Liver (tissue), 9 donors: ENCODE data around the gene PITPNC1. TPM values are rescaled to one million over a fixed set of nuclear protein-coding genes. Genes with fewer than 3 reads are reported as not detected.
"Not testable (repeated sequence)": the region's sequence is repeated elsewhere in the genome, so short reads cannot be mapped to it uniquely, and the experiment has no call there.

Experiments used
- DNase-seq: peaks from one replicate; pipeline ENCODE4 v3.0.0-alpha.2; 2017; ENCODE audit warnings: low spot score
- H3K27ac ChIP-seq, 2 donors: one replicate each; pipeline ENCODE4 v1.7.0; 2013; ENCODE audit warnings: inconsistent platforms in 2 of 2, low read length in 2 of 2, control low read depth in 1 of 2, low read depth in 1 of 2, mild to moderate bottlenecking in 1 of 2
- H3K27me3 ChIP-seq, 4 donors: one replicate each; pipeline versions ENCODE4 v1.6.1 to v1.7.0; 2013; ENCODE audit warnings: low read length in 3 of 4, inconsistent platforms in 1 of 4, mild to moderate bottlenecking in 1 of 4, moderate library complexity in 1 of 4; ENCODE audit not compliant: control insufficient read depth in 4 of 4, insufficient read depth in 4 of 4
- H3K36me3 ChIP-seq, 4 donors: one replicate each; pipeline versions ENCODE4 v1.6.1 to v1.7.0; 2013; ENCODE audit warnings: low read length in 3 of 4, mild to moderate bottlenecking in 3 of 4, low read depth in 1 of 4, moderate library complexity in 1 of 4; ENCODE audit not compliant: control insufficient read depth in 4 of 4, insufficient read depth in 3 of 4
- H3K4me1 ChIP-seq, 4 donors: one replicate each; pipeline versions ENCODE4 v1.6.1 to v1.7.0; 2013; ENCODE audit warnings: low read length in 3 of 4, mild to moderate bottlenecking in 3 of 4, moderate library complexity in 1 of 4; ENCODE audit not compliant: control insufficient read depth in 4 of 4, insufficient read depth in 4 of 4
- H3K4me3 ChIP-seq, 3 donors: one replicate each; pipeline versions ENCODE4 v1.6.1 to v1.7.0; 2013; ENCODE audit warnings: low read length in 3 of 3, control low read depth in 1 of 3, low read depth in 1 of 3, mild to moderate bottlenecking in 1 of 3
- H3K9ac ChIP-seq, 2 donors: one replicate each; pipeline ENCODE4 v1.7.0; 2013; ENCODE audit warnings: low read length in 2 of 2, mild to moderate bottlenecking in 2 of 2, moderate library complexity in 2 of 2, control low read depth in 1 of 2, low read depth in 1 of 2
- H3K9me3 ChIP-seq, 4 donors: one replicate each; pipeline versions ENCODE4 v1.6.1 to v1.7.0; 2013; ENCODE audit warnings: low read length in 3 of 4; ENCODE audit not compliant: control insufficient read depth in 4 of 4
- ATF3 ChIP-seq: IDR thresholded peaks from 2 replicates; pipeline ENCODE4 v1.6.1; 2016; ENCODE audit warnings: antibody characterized with exemption
- CTCF ChIP-seq: fragments of 150-350 bp; IDR thresholded peaks from 2 replicates; pipeline ENCODE4 v1.5.1; 2017; ENCODE audit warnings: improper control_type of control experiment, low read depth, low read length; ENCODE audit not compliant: missing input control
- EGR1 ChIP-seq, 2 donors: IDR thresholded peaks; 2 replicates each; pipeline ENCODE4 v1.6.1; 2016 to 2018; ENCODE audit warnings: antibody characterized with exemption in 2 of 2, low read depth in 2 of 2
- FOXA1 ChIP-seq: IDR thresholded peaks from 2 replicates; pipeline ENCODE4 v1.6.1; 2016; ENCODE audit warnings: antibody characterized with exemption
- FOXA2 ChIP-seq: IDR thresholded peaks from 2 replicates; pipeline ENCODE4 v1.6.1; 2016; ENCODE audit warnings: antibody characterized with exemption
- GABPA ChIP-seq, 2 donors: IDR thresholded peaks in 1 of 2; conservative IDR thresholded peaks in 1 of 2; 2 replicates each; pipeline ENCODE4 v1.6.1; 2016; ENCODE audit warnings: antibody characterized with exemption in 2 of 2, mild to moderate bottlenecking in 1 of 2, moderate library complexity in 1 of 2
- HNF4A ChIP-seq, 2 donors: conservative IDR thresholded peaks; 2 replicates each; pipeline ENCODE4 v1.6.1; 2016; ENCODE audit warnings: antibody characterized with exemption in 2 of 2, mild to moderate bottlenecking in 2 of 2
- HNF4G ChIP-seq: IDR thresholded peaks from 2 replicates; pipeline ENCODE4 v1.6.1; 2016; ENCODE audit warnings: antibody characterized with exemption
- JUND ChIP-seq, 2 donors: IDR thresholded peaks; 2 replicates each; pipeline ENCODE4 v1.6.1; 2016; ENCODE audit warnings: antibody characterized with exemption in 2 of 2
- MAX ChIP-seq: IDR thresholded peaks from 2 replicates; pipeline ENCODE4 v1.6.1; 2016; ENCODE audit warnings: antibody characterized with exemption
- NR2F2 ChIP-seq: IDR thresholded peaks from 2 replicates; pipeline ENCODE4 v1.6.1; 2016; ENCODE audit warnings: antibody characterized with exemption
- RAD21 ChIP-seq, 2 donors: IDR thresholded peaks; 2 replicates each; pipeline ENCODE4 v1.6.1; 2016; ENCODE audit warnings: antibody characterized with exemption in 2 of 2, mild to moderate bottlenecking in 2 of 2
- REST ChIP-seq: IDR thresholded peaks from 2 replicates; pipeline ENCODE4 v1.6.1; 2016; ENCODE audit warnings: antibody characterized with exemption, mild to moderate bottlenecking
- RXRA ChIP-seq, 2 donors: IDR thresholded peaks; 2 replicates each; pipeline ENCODE4 v1.6.1; 2017 to 2018; ENCODE audit warnings: antibody characterized with exemption in 2 of 2, mild to moderate bottlenecking in 1 of 2
- SP1 ChIP-seq: IDR thresholded peaks from 2 replicates; pipeline ENCODE4 v1.6.1; 2018; ENCODE audit warnings: antibody characterized with exemption, mild to moderate bottlenecking
- TAF1 ChIP-seq: conservative IDR thresholded peaks from 2 replicates; pipeline ENCODE4 v1.6.1; 2016; ENCODE audit warnings: antibody characterized with exemption, mild to moderate bottlenecking
- YY1 ChIP-seq: IDR thresholded peaks from 2 replicates; pipeline ENCODE4 v1.6.1; 2016; ENCODE audit warnings: antibody characterized with exemption, mild to moderate bottlenecking
- ZBTB33 ChIP-seq: IDR thresholded peaks from 2 replicates; pipeline ENCODE4 v1.6.1; 2016; ENCODE audit warnings: antibody characterized with exemption
- WGBS: extraction: QIAGEN DNeasy Blood & Tissue Kit; methylation state at CpG from one replicate; pipeline ENCODE4 v1.1.7; 2013; 5-methylcytosine and 5-hydroxymethylcytosine counted together
- polyA plus RNA-seq, 2 donors: library from polyadenylated mRNA; stranded (reverse) in 1 of 2; unstranded in 1 of 2; fragments of 200-250 nt in 1 of 2; fragments of >200 nt in 1 of 2; fragmentation: Nextera tagmentation in 1 of 2; extraction: Ambion mirVana in 1 of 2; gene quantifications; one replicate each; pipeline versions ENCODE4 v1.2.1 to v1.2.3, GENCODE V29; 2013 to 2015
- total RNA-seq, 2 donors: library from RNA; depleted of rRNA; stranded (reverse); fragments of >200 nt; gene quantifications; one replicate each; pipeline ENCODE4 v1.2.3, GENCODE V29; 2014
- donor health status: healthy.
- donor health status: healthy.
- donor health status: healthy.
- donor health status: healthy.
- donor health status: healthy.

The PITPNC1 gene
- total and polyA plus RNA-seq, 4 donors = 2.3 to 10.2 (median 5.7) TPM

- no peak overlapping the region for H3K4me3 ChIP-seq
- no peak for DNase-seq
- H3K27ac ChIP-seq = no peak overlapping the region
- peaks cover 0 to 2% (median 0%) of the 10 kb centered on the region in 4 donors for H3K36me3 ChIP-seq
- H3K9ac ChIP-seq = no peak overlapping the region
- no peaks in the 10 kb centered on the region for H3K4me1 ChIP-seq
- H3K27me3 ChIP-seq = no peaks in the 10 kb centered on the region
- no peak for TF ChIP-seq RXRA (IDR thresholded peaks at IDR 0.05)
- TF ChIP-seq RAD21 (IDR thresholded peaks at IDR 0.05) = no peak
- TF ChIP-seq YY1 = no peak
- no peak for TF ChIP-seq ATF3
- no peak for TF ChIP-seq ZBTB33
- TF ChIP-seq FOXA1 = no peak
- no peak for TF ChIP-seq TAF1
- TF ChIP-seq HNF4G = no peak
- TF ChIP-seq HNF4A (conservative IDR thresholded peaks at IDR 0.05) = no peak
- WGBS = 89% methylated on average over 6 of the region's 6 CpGs
- no peaks in the 10 kb centered on the region for H3K9me3 ChIP-seq
Measured at GRCh38 chr17:67648032-67648905, 271.2 kb downstream of the PITPNC1 start.

GRCh38 chr17:67648906-67649295 is 271.8 kb downstream of the PITPNC1 start:
- H3K4me3 ChIP-seq, H3K4me1 ChIP-seq, H3K9ac ChIP-seq, H3K27me3 ChIP-seq, H3K27ac ChIP-seq, H3K9me3 ChIP-seq, H3K36me3 ChIP-seq, DNase-seq: not testable (repeated sequence)
- WGBS = 93% methylated on average over 3 of the region's 3 CpGs

GRCh38 chr17:67649891-67650290 is 272.8 kb downstream of the PITPNC1 start:
- Histone ChIP-seq H3K36me3 (peaks cover 0 to 2% (median 0%) of the 10 kb centered on the region in 4 donors), H3K27ac (no peak overlapping the region), H3K4me3 (no peak overlapping the region), H3K9me3 (no peaks in the 10 kb centered on the region), H3K27me3 (no peaks in the 10 kb centered on the region), H3K4me1 (no peaks in the 10 kb centered on the region), H3K9ac (no peak overlapping the region)
- 77% methylated on average over 3 of the region's 3 CpGs for WGBS
- DNase-seq = no peak
- no peak for TF ChIP-seq REST
- no peak for TF ChIP-seq CTCF
- TF ChIP-seq FOXA2 = no peak
- no peak for TF ChIP-seq TAF1
- TF ChIP-seq GABPA (IDR thresholded peaks at IDR 0.05 in 1 of 2, conservative IDR thresholded peaks at IDR 0.05 in 1 of 2) = no peak
- TF ChIP-seq RAD21 (IDR thresholded peaks at IDR 0.05) = no peak
- TF ChIP-seq HNF4A (conservative IDR thresholded peaks at IDR 0.05) = no peak
- no peak for TF ChIP-seq HNF4G
- TF ChIP-seq JUND (IDR thresholded peaks at IDR 0.05) = no peak
- TF ChIP-seq SP1 = no peak
- TF ChIP-seq YY1 = no peak
- no peak for TF ChIP-seq EGR1 (IDR thresholded peaks at IDR 0.05; ENCODE audit: low read depth in 2 of 2)
- TF ChIP-seq NR2F2 = no peak
- no peak for TF ChIP-seq MAX
- TF ChIP-seq FOXA1 = no peak
- TF ChIP-seq RXRA (IDR thresholded peaks at IDR 0.05) = no peak
- no peak for TF ChIP-seq ATF3
